ENCODE data around the gene SMC1B.
"Not testable (repeated sequence)": the region's sequence is repeated elsewhere in the genome, so short reads cannot be mapped to it uniquely, and the experiment has no call there.

Gene SMC1B

GRCh38 chr22:45413368-45414211 is at the start of gene SMC1B, which contains the start of gene RIBC2:
Gene SMC1B (minus strand): TSS chr22:45413599. CDS start chr22:45413567, 32 bp downstream.
Gene RIBC2 (plus strand): TSS chr22:45413693. CDS start chr22:45413887, 194 bp downstream.
- peak; percentile 57 for DNase-seq

- DNase-seq: no peak
These were observed 48.7 kb upstream of the SMC1B start for GRCh38 chr22:45462034-45462655.

- no peak for DNase-seq
These were observed 47.1 kb upstream of the SMC1B start for GRCh38 chr22:45460288-45461109.

- DNase-seq: no peak
These were observed 45.8 kb upstream of the SMC1B start for GRCh38 chr22:45459235-45459634.

- DNase-seq: no peak
These were observed 45.1 kb upstream of the SMC1B start for GRCh38 chr22:45458532-45458931.

GRCh38 chr22:45456811-45457210 is 43.4 kb upstream of the SMC1B start:
- DNase-seq: no peak

GRCh38 chr22:45455621-45456020 is 42.2 kb upstream of the SMC1B start:
- DNase-seq: no peak

- no peak for DNase-seq
These were observed 41.8 kb upstream of the SMC1B start for GRCh38 chr22:45455212-45455611.

- no peak for DNase-seq
These were observed 40.9 kb upstream of the SMC1B start for GRCh38 chr22:45454275-45454674.

GRCh38 chr22:45453764-45454163 is 40.4 kb upstream of the SMC1B start:
- no peak for DNase-seq

GRCh38 chr22:45452565-45453379 is 39.4 kb upstream of the SMC1B start:
- no peak for DNase-seq

GRCh38 chr22:45451972-45452371 is 38.6 kb upstream of the SMC1B start:
- no peak for DNase-seq

- DNase-seq: no peak
These were observed 37.7 kb upstream of the SMC1B start for GRCh38 chr22:45450921-45451651.

GRCh38 chr22:45450101-45450785 is 36.8 kb upstream of the SMC1B start:
- DNase-seq: no peak

- DNase-seq: not testable (repeated sequence)
These were observed 36.0 kb upstream of the SMC1B start for GRCh38 chr22:45449442-45449841.

GRCh38 chr22:45448431-45448830 is 35.0 kb upstream of the SMC1B start:
- DNase-seq: no peak

- DNase-seq: not testable (repeated sequence)
These were observed 34.2 kb upstream of the SMC1B start for GRCh38 chr22:45447596-45447995.

GRCh38 chr22:45446216-45446615 is 32.8 kb upstream of the SMC1B start:
- DNase-seq: no peak

GRCh38 chr22:45445031-45445710 is 31.8 kb upstream of the SMC1B start:
- no peak for DNase-seq

GRCh38 chr22:45444168-45444567 is 30.8 kb upstream of the SMC1B start:
- no peak for DNase-seq

GRCh38 chr22:45442116-45442515 is 28.7 kb upstream of the SMC1B start:
- no peak for DNase-seq
